Panc1 (cell line): ENCODE data around the gene COL6A1. TPM values are rescaled to one million over a fixed set of nuclear protein-coding genes. Genes with fewer than 3 reads are reported as not detected.

Source experiments
- ATAC-seq: fragments of 200-7000 bp; cut with Tn5 transposase; 2 replicates; pipeline ENCODE4 v1.9.1; 2020; ENCODE audit warnings: mild to moderate bottlenecking, moderate library complexity
- BruUV-seq: library from RNA; stranded (reverse); fragments of 400-500 nt; replicated peaks from 2 replicates; lab custom pipeline; 2021; lab: Mats Ljungman, UMichigan
- CTCF ChIA-PET: fragments of 300-600 bp; sonication (Branson Sonifier 250); formaldehyde crosslinking; loops from one replicate; lab custom pipeline; 2022; ENCODE audit warnings: antibody characterized with exemption; lab: Charles Lee
- POLR2A ChIA-PET: fragments of 300-600 bp; sonication (Branson Sonifier 250); formaldehyde crosslinking; loops from one replicate; lab custom pipeline; 2022; ENCODE audit warnings: antibody characterized with exemption; lab: Charles Lee
- DNase-seq: peaks from one replicate; pipeline ENCODE4 v3.0.0-alpha.2; 2010; ENCODE audit warnings: low read depth, low spot score
- H3K27ac ChIP-seq: 2 replicates; pipeline ENCODE4 v1.5.1; 2011; ENCODE audit warnings: mild to moderate bottlenecking, low read length, inconsistent platforms
- H3K27me3 ChIP-seq: fragments of 200-500 bp; sonication (Bioruptor generic); 2 replicates; pipeline ENCODE4 v1.6.0; 2014; ENCODE audit warnings: low read length, inconsistent platforms; ENCODE audit not compliant: control insufficient read depth, insufficient read depth
- H3K36me3 ChIP-seq: fragments of 200-500 bp; sonication (Bioruptor generic); 2 replicates; pipeline ENCODE4 v1.5.1; 2014; ENCODE audit warnings: inconsistent platforms, mild to moderate bottlenecking, low read length, moderate library complexity; ENCODE audit not compliant: control insufficient read depth, insufficient read depth
- H3K4me1 ChIP-seq: 2 replicates; pipeline ENCODE4 v1.5.1; 2011; ENCODE audit warnings: inconsistent platforms, mild to moderate bottlenecking, low read length, moderate library complexity; ENCODE audit not compliant: control insufficient read depth, insufficient read depth
- H3K4me3 ChIP-seq, 2 experiments: 2 replicates each; pipeline ENCODE4 v1.5.1; 2011 to 2012; ENCODE audit warnings: low read depth in 2 of 2, low read length in 2 of 2, mild to moderate bottlenecking in 2 of 2, inconsistent platforms in 1 of 2, moderate library complexity in 1 of 2
- H3K9me3 ChIP-seq: fragments of 200-500 bp; sonication (Bioruptor generic); 2 replicates; pipeline ENCODE4 v1.5.1; 2014; ENCODE audit warnings: low read depth, mild to moderate bottlenecking, inconsistent platforms, low read length, moderate library complexity; ENCODE audit not compliant: control insufficient read depth, insufficient read depth
- POLR2AphosphoS5 ChIP-seq: IDR thresholded peaks from 2 replicates; pipeline ENCODE4 v1.6.1; 2012; ENCODE audit warnings: mild to moderate bottlenecking, low read depth, low read length, moderate library complexity
- SIN3A ChIP-seq: IDR thresholded peaks from 2 replicates; pipeline ENCODE4 v1.6.1; 2012; ENCODE audit warnings: low read depth, mild to moderate bottlenecking, low read length, moderate library complexity, borderline replicate concordance; ENCODE audit not compliant: insufficient read depth
- TCF7L2 ChIP-seq: IDR thresholded peaks from 2 replicates; pipeline ENCODE4 v1.6.1; 2011; ENCODE audit warnings: mild to moderate bottlenecking, low read depth, low read length, inconsistent platforms
- in situ Hi-C: cut with HindIII; loops from 2 replicates; pipeline ENCODE4 v1.10.0; 2016; ENCODE audit warnings: low sequenced_read_pairs, low pct_unique_long_range_greater_than_20kb
- intact Hi-C: fragments of 100-400 bp; cut with micrococcal nuclease; formaldehyde crosslinking; loops from one replicate; pipeline ENCODE4 v1.10.0; 2022; ENCODE audit not compliant: unreplicated experiment
- total RNA-seq: library from RNA; stranded (reverse); gene quantifications from one replicate; pipeline ENCODE4 v1.2.1, GENCODE V29; 2021; ENCODE audit not compliant: unreplicated experiment
- TF ChIP-seq, protein P1 (sequence below), 2 experiments: IDR thresholded peaks; 2 replicates each; pipeline ENCODE4 v1.6.1; 2011 to 2012; ENCODE audit warnings: low read depth in 2 of 2, control low read depth in 1 of 2, low read length in 1 of 2, mild to moderate bottlenecking in 1 of 2, moderate library complexity in 1 of 2; ENCODE audit not compliant: insufficient read depth in 1 of 2
- TF ChIP-seq, protein P2 (sequence below): fragments of 450-650 bp; IDR thresholded peaks from 2 replicates; pipeline ENCODE4 v1.5.1; 2017; ENCODE audit warnings: mild to moderate bottlenecking

COL6A1 gene
- total RNA-seq, 1 experiment from 2014 or later, result 34.2 TPM

DNA sequence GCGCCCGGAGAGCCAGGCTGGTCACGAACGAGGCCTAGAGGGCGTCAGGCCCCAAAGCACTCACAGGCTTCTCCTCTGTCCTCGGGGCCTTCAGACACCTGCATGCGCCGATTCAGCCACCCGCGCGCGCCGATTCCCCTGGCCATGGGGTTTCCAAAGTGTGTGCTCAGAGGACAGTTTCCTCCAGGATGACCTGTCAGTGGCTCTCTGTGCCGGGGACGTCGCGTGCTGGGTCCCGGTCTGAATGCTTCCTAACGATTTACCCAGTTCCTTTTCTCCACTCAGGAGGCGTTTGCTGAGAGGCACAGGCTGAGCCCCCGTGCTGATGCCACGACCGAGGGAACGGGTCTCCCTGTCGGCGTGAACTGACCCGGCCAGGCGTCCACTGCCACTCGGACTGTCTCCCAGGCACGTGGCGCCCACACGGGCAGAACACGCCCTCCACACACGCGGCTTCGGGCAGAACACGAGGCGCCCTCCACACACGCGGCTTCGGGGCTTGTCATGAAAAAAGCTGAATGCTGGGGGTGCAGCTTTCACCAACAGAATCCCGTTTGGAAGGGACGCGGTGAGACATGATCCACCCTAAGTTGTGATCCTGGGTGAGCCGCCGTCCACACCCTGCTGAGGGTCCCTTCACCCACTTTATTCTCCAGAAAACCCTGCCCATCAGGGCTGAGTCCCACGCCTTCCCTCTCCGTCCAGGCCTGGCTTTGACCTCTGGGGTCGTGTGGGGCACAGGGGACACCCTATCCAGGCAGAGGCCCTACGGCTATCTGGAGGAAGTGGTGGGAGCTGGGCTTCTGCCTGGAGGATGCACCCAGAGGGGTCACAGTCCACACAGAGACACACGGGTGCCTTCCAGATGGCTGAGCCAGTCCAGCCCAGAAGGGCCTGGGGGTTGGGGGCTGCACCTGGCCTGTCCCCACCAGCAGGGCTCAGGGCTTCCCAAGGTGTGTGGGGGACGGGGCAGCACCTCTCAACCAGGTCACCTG lies 56.1 kb downstream of the COL6A1 start:
- no TSS peak for BruUV-seq
- H3K36me3 ChIP-seq, result no peaks in the 10 kb centered on the region
- no peaks in the 10 kb centered on the region for H3K9me3 ChIP-seq
- H3K27ac ChIP-seq, result no peak overlapping the region
- H3K4me1 ChIP-seq, result no peaks in the 10 kb centered on the region
- H3K27me3 ChIP-seq, result no peaks in the 10 kb centered on the region
- POLR2A ChIA-PET, result no interaction called here
- CTCF ChIA-PET, result no interaction called here
- ATAC-seq (no peak), DNase-seq (no peak)
- intact Hi-C loops (no loop called here), in situ Hi-C loops (no loop called here)
- H3K4me3 ChIP-seq, result no peak overlapping the region
- TF ChIP-seq, protein P1, sequence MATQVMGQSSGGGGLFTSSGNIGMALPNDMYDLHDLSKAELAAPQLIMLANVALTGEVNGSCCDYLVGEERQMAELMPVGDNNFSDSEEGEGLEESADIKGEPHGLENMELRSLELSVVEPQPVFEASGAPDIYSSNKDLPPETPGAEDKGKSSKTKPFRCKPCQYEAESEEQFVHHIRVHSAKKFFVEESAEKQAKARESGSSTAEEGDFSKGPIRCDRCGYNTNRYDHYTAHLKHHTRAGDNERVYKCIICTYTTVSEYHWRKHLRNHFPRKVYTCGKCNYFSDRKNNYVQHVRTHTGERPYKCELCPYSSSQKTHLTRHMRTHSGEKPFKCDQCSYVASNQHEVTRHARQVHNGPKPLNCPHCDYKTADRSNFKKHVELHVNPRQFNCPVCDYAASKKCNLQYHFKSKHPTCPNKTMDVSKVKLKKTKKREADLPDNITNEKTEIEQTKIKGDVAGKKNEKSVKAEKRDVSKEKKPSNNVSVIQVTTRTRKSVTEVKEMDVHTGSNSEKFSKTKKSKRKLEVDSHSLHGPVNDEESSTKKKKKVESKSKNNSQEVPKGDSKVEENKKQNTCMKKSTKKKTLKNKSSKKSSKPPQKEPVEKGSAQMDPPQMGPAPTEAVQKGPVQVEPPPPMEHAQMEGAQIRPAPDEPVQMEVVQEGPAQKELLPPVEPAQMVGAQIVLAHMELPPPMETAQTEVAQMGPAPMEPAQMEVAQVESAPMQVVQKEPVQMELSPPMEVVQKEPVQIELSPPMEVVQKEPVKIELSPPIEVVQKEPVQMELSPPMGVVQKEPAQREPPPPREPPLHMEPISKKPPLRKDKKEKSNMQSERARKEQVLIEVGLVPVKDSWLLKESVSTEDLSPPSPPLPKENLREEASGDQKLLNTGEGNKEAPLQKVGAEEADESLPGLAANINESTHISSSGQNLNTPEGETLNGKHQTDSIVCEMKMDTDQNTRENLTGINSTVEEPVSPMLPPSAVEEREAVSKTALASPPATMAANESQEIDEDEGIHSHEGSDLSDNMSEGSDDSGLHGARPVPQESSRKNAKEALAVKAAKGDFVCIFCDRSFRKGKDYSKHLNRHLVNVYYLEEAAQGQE (IDR thresholded peaks at IDR 0.05; ENCODE audit: insufficient read depth in 1 of 2, low read depth in 2 of 2, low read length in 1 of 2), result no peak
- no peak for TF ChIP-seq TCF7L2
- no peak for TF ChIP-seq POLR2AphosphoS5
- TF ChIP-seq, protein P2, sequence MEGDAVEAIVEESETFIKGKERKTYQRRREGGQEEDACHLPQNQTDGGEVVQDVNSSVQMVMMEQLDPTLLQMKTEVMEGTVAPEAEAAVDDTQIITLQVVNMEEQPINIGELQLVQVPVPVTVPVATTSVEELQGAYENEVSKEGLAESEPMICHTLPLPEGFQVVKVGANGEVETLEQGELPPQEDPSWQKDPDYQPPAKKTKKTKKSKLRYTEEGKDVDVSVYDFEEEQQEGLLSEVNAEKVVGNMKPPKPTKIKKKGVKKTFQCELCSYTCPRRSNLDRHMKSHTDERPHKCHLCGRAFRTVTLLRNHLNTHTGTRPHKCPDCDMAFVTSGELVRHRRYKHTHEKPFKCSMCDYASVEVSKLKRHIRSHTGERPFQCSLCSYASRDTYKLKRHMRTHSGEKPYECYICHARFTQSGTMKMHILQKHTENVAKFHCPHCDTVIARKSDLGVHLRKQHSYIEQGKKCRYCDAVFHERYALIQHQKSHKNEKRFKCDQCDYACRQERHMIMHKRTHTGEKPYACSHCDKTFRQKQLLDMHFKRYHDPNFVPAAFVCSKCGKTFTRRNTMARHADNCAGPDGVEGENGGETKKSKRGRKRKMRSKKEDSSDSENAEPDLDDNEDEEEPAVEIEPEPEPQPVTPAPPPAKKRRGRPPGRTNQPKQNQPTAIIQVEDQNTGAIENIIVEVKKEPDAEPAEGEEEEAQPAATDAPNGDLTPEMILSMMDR, result no peak
- TF ChIP-seq SIN3A, result no peak

DNA sequence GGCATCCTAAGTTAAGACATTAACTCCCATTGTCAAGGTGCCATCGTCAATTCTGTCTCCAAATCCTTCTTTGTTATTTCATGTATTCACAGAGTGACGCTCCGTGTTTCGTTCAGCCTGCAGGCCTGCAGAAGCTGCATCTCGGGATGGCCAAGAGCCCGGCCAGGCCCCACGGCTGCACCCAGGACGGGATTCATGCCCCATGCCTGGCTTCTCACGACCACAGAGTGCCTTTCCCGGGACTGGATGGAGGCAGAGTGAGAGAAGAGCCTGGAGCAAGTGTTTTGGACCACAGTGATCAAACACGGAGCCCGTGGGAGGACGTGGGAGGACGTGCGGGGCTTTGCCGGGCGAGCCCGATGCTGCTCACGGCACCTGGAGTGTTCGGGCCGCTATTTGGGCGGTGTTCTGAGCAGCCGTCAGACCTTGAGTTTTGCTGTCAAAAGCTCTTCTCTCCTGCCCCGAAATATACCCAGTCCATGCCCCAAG lies 56.8 kb downstream of the COL6A1 start:
- Histone ChIP-seq H3K27ac (no peak overlapping the region), H3K4me1 (no peaks in the 10 kb centered on the region), H3K27me3 (no peaks in the 10 kb centered on the region), H3K9me3 (no peaks in the 10 kb centered on the region), H3K36me3 (no peaks in the 10 kb centered on the region), H3K4me3 (no peak overlapping the region)
- in situ Hi-C loops (no loop called here), intact Hi-C loops (no loop called here)
- TF ChIP-seq SIN3A (no peak), POLR2AphosphoS5 (no peak), TCF7L2 (no peak)
- TF ChIP-seq, protein P2, result no peak
- TF ChIP-seq, protein P1 (IDR thresholded peaks at IDR 0.05; ENCODE audit: insufficient read depth in 1 of 2, low read depth in 2 of 2, low read length in 1 of 2), result no peak
- ChIA-PET POLR2A (no interaction called here), CTCF (no interaction called here)
- DNase-seq, result no peak
- no TSS peak for BruUV-seq
- ATAC-seq, result no peak
